GM18505 (cell line): ENCODE measurements around the gene KAZALD1.

Experiments
- ATAC-seq: cut with Tn5 transposase; IDR thresholded peaks from one replicate; pipeline ENCODE4 v1.9.1; 2021; ENCODE audit not compliant: unreplicated experiment
- POLR2A ChIP-seq: IDR thresholded peaks from 4 replicates; pipeline ENCODE4 v1.6.1; 2011; ENCODE audit warnings: borderline replicate concordance; ENCODE audit not compliant: insufficient read depth, insufficient read length; ENCODE audit errors: extremely low read depth

KAZALD1 gene

DNA sequence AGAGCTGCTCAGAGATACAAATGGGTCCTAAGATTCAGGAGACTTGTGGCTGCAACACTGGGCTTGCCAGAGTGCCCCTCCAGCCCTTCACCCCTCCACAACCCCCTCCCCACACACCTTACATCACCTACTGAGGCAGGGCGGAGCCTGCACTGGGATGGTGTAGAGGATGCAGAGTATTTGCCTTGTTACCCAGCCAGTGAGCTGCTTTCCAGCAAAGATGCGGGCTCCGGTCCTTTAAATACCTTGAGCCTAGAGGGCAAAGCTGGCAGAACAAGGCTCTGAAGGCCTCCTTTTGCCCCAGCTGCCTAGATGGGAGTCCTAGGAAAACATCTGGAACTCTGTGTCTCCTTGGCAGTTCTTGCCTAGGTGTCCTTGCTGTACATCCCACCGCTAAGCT, 34.6 kb downstream of the KAZALD1 start:
- no peak for ATAC-seq
- no peak for TF ChIP-seq POLR2A

DNA sequence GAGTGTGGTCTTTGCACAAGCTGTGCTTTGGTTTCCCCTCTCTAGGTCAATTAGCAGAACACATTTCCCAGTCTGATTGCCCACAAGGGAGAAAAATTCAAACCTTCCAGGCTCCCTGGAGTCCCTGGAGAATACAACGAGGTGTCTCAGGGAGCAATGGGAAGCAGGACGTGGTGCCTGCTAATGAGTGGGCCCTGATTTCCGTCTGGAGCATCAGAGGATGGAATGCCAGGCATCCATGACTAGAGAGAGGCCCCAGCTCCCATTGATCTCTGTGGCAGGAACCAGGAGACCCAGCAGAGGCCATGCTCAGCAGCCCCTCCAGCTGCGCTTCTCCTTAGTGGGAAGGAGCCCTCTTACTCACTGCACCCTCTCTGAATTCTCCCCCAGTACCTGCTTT, 36.1 kb downstream of the KAZALD1 start:
- no peak for ATAC-seq
- TF ChIP-seq POLR2A = no peak

DNA sequence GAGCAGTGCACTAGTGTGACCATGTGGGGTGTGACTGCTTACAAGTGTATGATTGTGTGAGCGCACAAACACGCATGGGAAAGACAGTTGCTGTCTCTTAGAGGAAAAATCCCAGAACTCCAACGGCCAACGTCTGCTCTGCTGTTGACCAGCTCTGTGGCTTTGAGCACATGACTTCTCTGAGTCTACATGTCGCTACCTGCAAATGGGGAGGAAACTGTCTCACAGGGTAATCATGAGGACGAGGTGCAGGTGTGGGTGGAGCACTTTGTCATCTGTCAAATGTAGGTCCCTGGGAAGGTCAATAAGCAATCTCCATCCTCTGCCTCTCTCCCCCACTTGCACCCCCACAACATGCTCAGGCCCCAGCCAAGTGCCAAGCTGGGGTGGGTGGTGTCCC, 38.1 kb downstream of the KAZALD1 start:
- no peak for ATAC-seq
- TF ChIP-seq POLR2A = no peak

DNA sequence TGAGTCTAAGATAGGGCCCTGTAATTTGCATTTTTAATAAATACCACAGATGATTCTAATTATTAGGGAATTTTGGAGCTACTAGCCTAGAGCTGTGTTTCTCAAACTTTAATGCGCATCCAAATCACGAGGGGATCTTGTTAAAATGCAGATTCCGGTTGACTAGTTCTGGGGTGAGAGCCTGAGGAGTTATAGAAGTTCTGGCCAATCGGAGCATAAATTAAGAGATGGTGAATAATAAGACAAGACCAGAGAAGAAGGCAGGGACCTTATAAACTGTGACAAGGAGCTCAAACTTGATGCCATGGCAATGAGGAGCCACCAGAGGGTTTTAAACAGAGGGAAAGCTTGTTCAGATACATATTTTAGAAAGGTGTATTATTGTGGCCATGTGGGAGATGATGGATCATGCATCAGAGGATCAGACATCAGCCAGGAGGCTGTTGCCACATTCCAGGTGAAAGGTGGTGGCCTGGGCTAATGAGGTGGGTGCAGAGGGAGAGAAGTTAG, 39.6 kb downstream of the KAZALD1 start:
- no peak for ATAC-seq
- TF ChIP-seq POLR2A = no peak

DNA sequence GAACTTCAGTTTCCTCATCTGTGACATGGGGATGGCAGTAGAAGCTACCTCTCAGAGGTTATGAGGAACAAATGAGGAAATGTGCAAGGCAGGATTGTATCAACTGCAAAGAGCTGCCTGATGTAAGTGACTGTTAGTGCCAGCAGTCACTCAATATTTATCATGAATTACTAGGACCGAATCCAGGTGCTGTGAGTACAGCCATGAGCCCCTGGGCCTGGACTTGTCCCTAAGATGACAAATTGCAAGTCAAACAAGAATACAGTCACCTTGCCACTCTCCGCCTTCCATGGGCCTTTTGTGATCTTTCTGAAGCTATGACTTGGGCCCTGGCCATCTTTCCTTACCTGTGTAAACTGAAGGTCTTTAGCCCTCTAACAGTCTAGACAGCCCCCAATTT, 41.6 kb downstream of the KAZALD1 start:
- TF ChIP-seq POLR2A = no peak

DNA sequence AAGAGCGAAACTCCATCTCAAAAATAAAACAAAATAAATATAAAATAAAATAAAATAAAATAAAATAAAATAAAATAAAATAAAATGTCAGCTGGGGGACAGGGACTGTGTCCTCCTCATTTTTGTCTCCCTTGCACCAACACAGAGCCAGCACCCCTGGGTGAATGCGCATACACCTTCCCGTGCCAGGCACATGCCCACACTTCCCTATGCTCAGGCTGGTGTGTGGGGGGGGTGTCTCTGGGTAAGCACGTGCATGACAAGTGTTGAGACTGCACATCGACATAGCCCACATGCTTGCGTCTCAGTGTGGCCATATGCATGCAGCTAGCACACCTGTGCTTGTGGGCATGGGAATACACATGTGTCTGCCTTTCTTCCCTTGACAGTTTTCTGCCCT, 44.6 kb downstream of the KAZALD1 start:
- TF ChIP-seq POLR2A = no peak
- no peak for ATAC-seq

More for the DNA sequence above, 41.6 kb downstream of the KAZALD1 start:
- no peak for ATAC-seq

DNA sequence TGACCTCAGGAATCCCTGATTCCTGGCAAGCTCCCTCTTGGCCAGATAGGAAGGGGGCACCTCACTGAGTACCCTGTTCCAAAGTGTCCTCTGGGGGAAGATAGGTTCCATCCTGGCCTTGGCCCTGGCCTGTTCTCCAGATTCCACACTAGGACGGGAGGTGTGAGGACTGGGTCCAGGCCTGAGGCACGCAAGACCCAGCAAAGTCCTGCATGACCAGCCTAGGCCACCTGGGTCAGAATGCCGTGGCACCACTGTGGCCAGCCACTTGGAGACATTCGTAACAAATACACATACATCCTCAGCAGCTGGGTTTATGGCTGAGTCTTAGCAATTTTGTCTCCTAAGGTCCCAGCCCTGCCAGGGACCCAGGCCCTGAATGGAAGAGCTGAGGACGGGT, 46.0 kb downstream of the KAZALD1 start:
- no peak for ATAC-seq
- no peak for TF ChIP-seq POLR2A

DNA sequence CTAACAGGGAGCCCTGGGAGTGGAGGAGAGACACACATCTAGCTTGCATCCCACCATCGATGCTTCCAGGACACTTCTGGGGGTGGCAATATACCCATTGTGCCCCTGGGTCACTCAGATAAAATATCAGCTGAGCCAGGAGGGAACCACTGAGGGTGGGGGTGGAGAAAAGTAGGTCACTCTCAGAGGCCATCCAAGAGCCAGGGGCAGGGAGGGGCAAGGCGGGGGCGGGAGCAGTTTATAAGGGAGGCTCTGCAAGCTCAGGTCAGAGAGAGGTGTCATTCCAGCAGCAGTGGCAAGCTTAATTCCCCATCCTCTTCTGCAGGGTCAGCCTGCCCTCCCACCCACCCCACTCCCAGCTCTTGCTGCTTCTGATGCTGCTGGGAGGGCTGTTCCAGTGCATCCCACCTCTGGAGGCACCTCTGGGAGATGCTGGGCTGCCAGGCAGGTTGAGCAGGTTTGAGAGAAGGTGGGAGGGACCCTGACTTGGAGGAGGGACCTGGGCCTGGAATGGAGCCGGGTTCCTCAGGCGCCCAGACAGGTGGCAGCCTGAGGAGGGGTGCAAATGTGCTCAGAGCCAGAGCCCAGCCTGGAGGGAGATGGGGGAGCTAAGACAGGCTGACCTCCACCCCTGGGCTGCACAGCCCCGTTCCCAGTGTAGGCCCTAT, 49.2 kb downstream of the KAZALD1 start:
- no peak for TF ChIP-seq POLR2A
- ATAC-seq = no peak

DNA sequence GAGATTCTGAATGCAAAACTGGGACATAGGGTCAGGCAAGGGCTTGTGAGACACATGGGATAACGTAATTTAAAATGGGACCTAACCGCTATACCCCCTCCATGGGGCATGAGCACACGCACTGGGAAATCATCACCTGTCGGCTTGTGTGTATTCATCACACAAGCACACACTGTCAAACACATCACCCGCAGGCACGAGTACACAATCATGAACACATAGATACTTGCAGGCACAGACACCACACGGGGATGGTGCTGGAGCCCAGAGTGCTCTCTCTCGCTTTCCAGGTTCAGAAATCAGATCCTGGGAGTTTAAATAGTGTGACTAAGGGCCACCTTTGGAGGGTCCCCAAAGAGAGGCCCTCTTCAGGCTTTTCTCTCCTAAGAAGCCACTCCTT, 49.8 kb downstream of the KAZALD1 start:
- TF ChIP-seq POLR2A = no peak
- no peak for ATAC-seq

DNA sequence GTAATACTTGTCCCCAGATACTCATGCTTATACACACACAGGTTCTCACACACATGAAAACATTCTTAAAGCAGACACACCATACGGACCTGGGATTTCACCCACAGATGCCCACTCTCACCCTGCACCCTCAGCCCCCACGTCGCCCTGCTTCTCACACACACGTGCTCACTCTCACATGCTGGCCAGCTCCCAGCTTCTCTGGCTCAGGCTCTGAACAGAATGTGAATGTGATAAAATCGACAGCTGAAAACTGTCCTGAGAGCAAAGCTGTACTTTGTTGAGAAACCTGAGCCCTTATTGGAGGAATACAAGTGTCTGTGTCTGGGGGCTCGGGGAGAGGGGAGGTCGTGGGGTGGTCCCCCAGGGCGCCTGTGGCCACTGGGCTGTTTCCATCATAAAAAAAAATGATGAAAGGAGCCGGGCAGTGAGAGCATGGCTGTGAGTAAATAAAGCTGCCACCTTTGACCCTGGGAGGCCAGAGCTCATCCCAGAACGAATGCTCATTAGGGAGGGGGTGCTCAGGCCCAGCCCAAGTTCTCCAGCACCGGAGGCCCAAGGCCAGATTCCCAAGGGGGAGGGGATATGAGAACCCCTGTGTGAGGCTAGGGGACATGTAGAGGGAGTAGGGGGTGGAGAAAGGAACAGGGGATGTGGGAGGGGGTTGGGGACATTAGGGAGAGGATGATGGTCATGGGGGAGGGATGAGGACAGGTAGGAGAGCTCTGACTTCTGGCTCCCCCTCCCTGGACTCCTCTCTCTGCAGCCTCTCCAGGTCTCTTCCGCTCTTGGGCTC, 51.2 kb downstream of the KAZALD1 start:
- ATAC-seq = no peak

DNA sequence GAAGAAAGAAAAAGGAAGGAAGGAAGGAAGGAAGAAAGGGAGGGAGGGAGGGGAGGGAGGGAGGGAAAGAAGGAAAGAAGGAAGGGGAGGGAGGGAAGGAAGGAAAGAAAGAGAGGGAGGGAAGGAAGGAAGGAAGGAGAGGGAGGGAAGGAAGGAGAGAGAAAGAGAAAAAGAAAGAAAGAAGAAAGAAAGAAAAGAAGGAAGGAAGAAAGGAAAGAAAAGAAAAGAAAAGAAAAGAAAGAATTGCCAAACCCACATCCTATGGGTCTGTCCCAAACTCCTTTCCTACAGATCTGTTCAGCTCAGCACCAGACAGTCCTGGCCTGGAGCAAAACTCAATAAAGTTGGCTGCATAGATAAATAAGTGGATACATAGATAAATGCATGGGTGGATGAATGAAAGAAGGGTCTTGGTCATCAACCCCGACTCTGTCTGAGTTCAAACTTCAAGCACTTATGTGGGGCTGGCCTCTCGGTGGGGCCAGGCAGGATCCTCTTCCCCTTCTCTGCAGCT, 52.2 kb downstream of the KAZALD1 start:
- ATAC-seq = no peak
- TF ChIP-seq POLR2A = no peak

More for the DNA sequence above, 51.2 kb downstream of the KAZALD1 start:
- no peak for TF ChIP-seq POLR2A

DNA sequence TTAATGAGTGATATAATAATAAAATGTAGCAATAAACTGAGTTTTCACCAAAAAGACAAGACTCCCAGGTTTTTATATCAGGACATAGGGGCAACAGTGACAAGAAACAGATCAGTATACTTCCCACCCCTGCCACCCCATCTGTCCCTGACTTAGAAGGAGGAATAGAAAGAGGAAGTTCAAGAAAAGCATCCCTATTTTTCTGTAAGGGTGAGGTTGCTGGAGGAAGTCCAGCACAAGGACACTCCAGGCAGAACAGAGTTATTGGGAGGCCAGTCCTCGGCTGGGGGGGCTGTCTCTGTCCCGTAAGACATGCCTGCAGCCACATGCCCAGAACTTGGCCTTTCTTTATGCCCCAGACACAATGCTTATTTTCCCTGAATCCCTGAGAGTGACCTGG, 52.9 kb downstream of the KAZALD1 start:
- no peak for TF ChIP-seq POLR2A
- no peak for ATAC-seq
